Measurements from ENCODE around the gene AUTS2.

The AUTS2 gene

GRCh38 chr7:69625798-69626197 lies 27.5 kb downstream of the AUTS2 start:
- DNase-seq, result no peak

- DNase-seq, result no peak
Measured at GRCh38 chr7:69630292-69630691, 32.0 kb downstream of the AUTS2 start.

- no peak for DNase-seq
Measured at GRCh38 chr7:69631131-69631530, 32.9 kb downstream of the AUTS2 start.

- DNase-seq, result no peak
Measured at GRCh38 chr7:69632280-69632679, 34.0 kb downstream of the AUTS2 start.

GRCh38 chr7:69633122-69633831 lies 35.0 kb downstream of the AUTS2 start:
- DNase-seq, result no peak

- no peak for DNase-seq
Measured at GRCh38 chr7:69635555-69636185, 37.4 kb downstream of the AUTS2 start.

GRCh38 chr7:69638674-69639073 lies 40.4 kb downstream of the AUTS2 start:
- no peak for DNase-seq

- no peak for DNase-seq
Measured at GRCh38 chr7:69640216-69640615, 41.9 kb downstream of the AUTS2 start.

- DNase-seq, result no peak
Measured at GRCh38 chr7:69640925-69641594, 42.8 kb downstream of the AUTS2 start.

GRCh38 chr7:69643265-69643664 lies 45.0 kb downstream of the AUTS2 start:
- DNase-seq, result no peak

GRCh38 chr7:69643708-69644445 lies 45.6 kb downstream of the AUTS2 start:
- DNase-seq, result no peak

- DNase-seq, result no peak
Measured at GRCh38 chr7:69645683-69646082, 47.4 kb downstream of the AUTS2 start.

GRCh38 chr7:69651101-69651590 lies 52.9 kb downstream of the AUTS2 start:
- DNase-seq, result no peak

- no peak for DNase-seq
Measured at GRCh38 chr7:69652947-69653701, 54.8 kb downstream of the AUTS2 start.

GRCh38 chr7:69653806-69654205 lies 55.5 kb downstream of the AUTS2 start:
- no peak for DNase-seq

GRCh38 chr7:69654381-69654780 lies 56.1 kb downstream of the AUTS2 start:
- peak; percentile 43 for DNase-seq

- peak; percentile 38 for DNase-seq
Measured at GRCh38 chr7:69654849-69655707, 56.8 kb downstream of the AUTS2 start.

- DNase-seq, result no peak
Measured at GRCh38 chr7:69656077-69656476, 57.8 kb downstream of the AUTS2 start.

- DNase-seq, result no peak
Measured at GRCh38 chr7:69656890-69657289, 58.6 kb downstream of the AUTS2 start.

- DNase-seq, result no peak
Measured at GRCh38 chr7:69657331-69657730, 59.1 kb downstream of the AUTS2 start.

GRCh38 chr7:69657985-69658384 lies 59.7 kb downstream of the AUTS2 start:
- DNase-seq, result no peak

GRCh38 chr7:69659983-69660382 lies 61.7 kb downstream of the AUTS2 start:
- DNase-seq, result no peak

All from NCI-H2081 treated with DMSO at 0.1 percent for 48 hours (cell line).